Endometrial microvascular endothelial cells (primary cell): ENCODE measurements around the gene TNRC6B. TPM values are rescaled to one million over a fixed set of nuclear protein-coding genes. Genes with fewer than 3 reads are reported as not detected.

Experiments used
- in situ Hi-C: cut with HindIII; loops from 2 replicates; pipeline ENCODE4 v1.10.0; 2017; ENCODE audit warnings: low sequenced_read_pairs, low pct_unique_long_range_greater_than_20kb; ENCODE audit errors: inconsistent ontology term
- total RNA-seq: library from RNA; depleted of rRNA; stranded (reverse); fragments of >200 nt; gene quantifications from one replicate; pipeline ENCODE4 v1.2.3, GENCODE V29; 2015; ENCODE audit errors: inconsistent ontology term

TNRC6B gene
- total RNA-seq, 1 donor from 2014 or later = 31.3 TPM

- in situ Hi-C loops = no loop called here
Observed at GRCh38 chr22:40263191-40263590, 85.5 kb downstream of the TNRC6B start.

GRCh38 chr22:40265783-40266182 is 88.1 kb downstream of the TNRC6B start:
- in situ Hi-C loops = no loop called here

- in situ Hi-C loops = no loop called here
Observed at GRCh38 chr22:40270031-40270430, 92.3 kb downstream of the TNRC6B start.

GRCh38 chr22:40270748-40271373 is 93.1 kb downstream of the TNRC6B start:
- in situ Hi-C loops = no loop called here

GRCh38 chr22:40271440-40271839 is 93.7 kb downstream of the TNRC6B start:
- in situ Hi-C loops = no loop called here

- in situ Hi-C loops = no loop called here
Observed at GRCh38 chr22:40273319-40273718, 95.6 kb downstream of the TNRC6B start.

- in situ Hi-C loops = loop anchor here (25.0 kb wide), 1 partner anchor 90 kb away; the partner anchor contains the start of gene TNRC6B
Observed at GRCh38 chr22:40276996-40277823, 99.5 kb downstream of the TNRC6B start.

GRCh38 chr22:40279017-40279416 is 101.3 kb downstream of the TNRC6B start:
- in situ Hi-C loops = loop anchor here (25.0 kb wide), 1 partner anchor 92 kb away; the partner anchor contains the start of gene TNRC6B

GRCh38 chr22:40281717-40282116 is 104.0 kb downstream of the TNRC6B start:
- in situ Hi-C loops = loop anchor here (25.0 kb wide), 1 partner anchor 94 kb away; the partner anchor contains the start of gene TNRC6B

- in situ Hi-C loops = loop anchor here (25.0 kb wide), 1 partner anchor 98 kb away; the partner anchor contains the start of gene TNRC6B
Observed at GRCh38 chr22:40285513-40285912, 107.8 kb downstream of the TNRC6B start.

GRCh38 chr22:40289991-40290459 is 112.3 kb downstream of the TNRC6B start:
- in situ Hi-C loops = loop anchor here (25.0 kb wide), 1 partner anchor 103 kb away; the partner anchor contains the start of gene TNRC6B

- in situ Hi-C loops = loop anchor here (25.0 kb wide), 1 partner anchor 103 kb away; the partner anchor contains the start of gene TNRC6B
Observed at GRCh38 chr22:40290516-40290915, 112.8 kb downstream of the TNRC6B start.

- in situ Hi-C loops = loop anchor here (25.0 kb wide), 1 partner anchor 107 kb away; the partner anchor contains the start of gene TNRC6B
Observed at GRCh38 chr22:40294696-40295095, 117.0 kb downstream of the TNRC6B start.

GRCh38 chr22:40300316-40300715 is 122.6 kb downstream of the TNRC6B start:
- in situ Hi-C loops = no loop called here

- in situ Hi-C loops = no loop called here
Observed at GRCh38 chr22:40300884-40301672, 123.4 kb downstream of the TNRC6B start.

GRCh38 chr22:40302149-40302548 is 124.4 kb downstream of the TNRC6B start:
- in situ Hi-C loops = no loop called here

- in situ Hi-C loops = no loop called here
Observed at GRCh38 chr22:40305625-40306024, 127.9 kb downstream of the TNRC6B start.

GRCh38 chr22:40308999-40309573 is 131.4 kb downstream of the TNRC6B start:
- in situ Hi-C loops = no loop called here

- in situ Hi-C loops = no loop called here
Observed at GRCh38 chr22:40309631-40310030, 131.9 kb downstream of the TNRC6B start.
